ENCODE data around the gene VTI1A. TPM values are rescaled to one million over a fixed set of nuclear protein-coding genes. Genes with fewer than 3 reads are reported as not detected.
A peak's percentile ranks its signal among the peaks of the same experiment; 100 is the strongest.
"Not testable (repeated sequence)": the region's sequence is repeated elsewhere in the genome, so short reads cannot be mapped to it uniquely, and the experiment has no call there.

Gene VTI1A
- total RNA-seq, 1 donor from 2014 or later = 34.2 TPM

GRCh38 chr10:112722758-112723157 is 275.7 kb downstream of the VTI1A start:
- no peak for TF ChIP-seq CTCF (conservative IDR thresholded peaks at IDR 0.05)
- Mint-ChIP-seq H3K9me3 (no peaks in the 10 kb centered on the region), H3K4me3 (peak overlapping the region; percentile 13), H3K27ac (ENCODE audit: unreplicated experiment) (peak overlapping the region; percentile 73), H3K4me1 (peaks cover 42% of the 10 kb centered on the region), H3K36me3 (ENCODE audit: low read depth) (no peaks in the 10 kb centered on the region), H3K27me3 (ENCODE audit: low read depth) (no peaks in the 10 kb centered on the region)
- no peak for DNase-seq (ENCODE audit: low read depth, low spot score)

GRCh38 chr10:112723876-112724275 is 276.9 kb downstream of the VTI1A start:
- no peak overlapping the region for H3K27ac Mint-ChIP-seq (ENCODE audit: unreplicated experiment)
- TF ChIP-seq CTCF (conservative IDR thresholded peaks at IDR 0.05) = no peak
- no peaks in the 10 kb centered on the region for H3K9me3 Mint-ChIP-seq
- H3K27me3 Mint-ChIP-seq (ENCODE audit: low read depth) = no peaks in the 10 kb centered on the region
- peaks cover 53% of the 10 kb centered on the region for H3K4me1 Mint-ChIP-seq
- no peaks in the 10 kb centered on the region for H3K36me3 Mint-ChIP-seq (ENCODE audit: low read depth)
- no peak overlapping the region for H3K4me3 Mint-ChIP-seq
- no peak for DNase-seq (ENCODE audit: low read depth, low spot score)

GRCh38 chr10:112724404-112724991 is 277.5 kb downstream of the VTI1A start:
- Mint-ChIP-seq H3K27ac (ENCODE audit: unreplicated experiment) (no peak overlapping the region), H3K36me3 (ENCODE audit: low read depth) (no peaks in the 10 kb centered on the region), H3K9me3 (no peaks in the 10 kb centered on the region), H3K27me3 (ENCODE audit: low read depth) (no peaks in the 10 kb centered on the region), H3K4me3 (no peak overlapping the region), H3K4me1 (peaks cover 58% of the 10 kb centered on the region)
- TF ChIP-seq CTCF (conservative IDR thresholded peaks at IDR 0.05) = no peak
- DNase-seq (ENCODE audit: low read depth, low spot score) = no peak

- Mint-ChIP-seq H3K27me3 (ENCODE audit: low read depth) (no peaks in the 10 kb centered on the region), H3K36me3 (ENCODE audit: low read depth) (no peaks in the 10 kb centered on the region), H3K4me1 (peaks cover 65% of the 10 kb centered on the region), H3K4me3 (no peak overlapping the region), H3K27ac (ENCODE audit: unreplicated experiment) (no peak overlapping the region), H3K9me3 (no peaks in the 10 kb centered on the region)
- no peak for TF ChIP-seq CTCF (conservative IDR thresholded peaks at IDR 0.05)
- DNase-seq (ENCODE audit: low read depth, low spot score) = no peak
Measured at GRCh38 chr10:112728118-112728883, 281.3 kb downstream of the VTI1A start.

GRCh38 chr10:112728997-112729396 is 282.0 kb downstream of the VTI1A start:
- DNase-seq (ENCODE audit: low read depth, low spot score) = no peak
- H3K4me1 Mint-ChIP-seq = peaks cover 62% of the 10 kb centered on the region
- TF ChIP-seq CTCF (conservative IDR thresholded peaks at IDR 0.05) = no peak
- no peak overlapping the region for H3K4me3 Mint-ChIP-seq
- no peaks in the 10 kb centered on the region for H3K36me3 Mint-ChIP-seq (ENCODE audit: low read depth)
- no peak overlapping the region for H3K27ac Mint-ChIP-seq (ENCODE audit: unreplicated experiment)
- no peaks in the 10 kb centered on the region for H3K27me3 Mint-ChIP-seq (ENCODE audit: low read depth)
- H3K9me3 Mint-ChIP-seq = no peaks in the 10 kb centered on the region

GRCh38 chr10:112731450-112731849 is 284.4 kb downstream of the VTI1A start:
- not testable (repeated sequence) for H3K4me3 Mint-ChIP-seq; H3K27me3 Mint-ChIP-seq (ENCODE audit: low read depth); H3K9me3 Mint-ChIP-seq; DNase-seq (ENCODE audit: low read depth, low spot score); H3K27ac Mint-ChIP-seq (ENCODE audit: unreplicated experiment); H3K36me3 Mint-ChIP-seq (ENCODE audit: low read depth)
- peaks cover 56% of the 10 kb centered on the region for H3K4me1 Mint-ChIP-seq

Data from neural crest cell (in vitro differentiated cells).